Omental fat pad (tissue), 4 donors: ENCODE measurements around the gene NBL1. TPM values are rescaled to one million over a fixed set of nuclear protein-coding genes. Genes with fewer than 3 reads are reported as not detected.

Experiments used
- ATAC-seq: fragments of 150-250 bp; one replicate; pipeline ENCODE4 v1.9.1; 2016; ENCODE audit warnings: mild to moderate bottlenecking, moderate library complexity; ENCODE audit not compliant: low FRiP score
- DNase-seq: peaks from one replicate; pipeline ENCODE4 v3.0.0-alpha.2; 2019; ENCODE audit warnings: low spot score
- CTCF ChIP-seq, 3 donors: fragments of 450-650 bp; IDR thresholded peaks; one replicate each; pipeline ENCODE4 v1.5.1; 2016 to 2017; ENCODE audit warnings: antibody characterized with exemption in 3 of 3, mild to moderate bottlenecking in 3 of 3, moderate library complexity in 2 of 3
- total RNA-seq, 4 donors: library from RNA; depleted of rRNA; stranded (reverse); fragments of >200 nt; gene quantifications; one replicate each; pipeline ENCODE4 v1.1.0, GENCODE V29; 2016

Gene NBL1
- total RNA-seq, 4 donors from 2014 or later: 36.8 to 97.9 (median 72.8) TPM

DNA sequence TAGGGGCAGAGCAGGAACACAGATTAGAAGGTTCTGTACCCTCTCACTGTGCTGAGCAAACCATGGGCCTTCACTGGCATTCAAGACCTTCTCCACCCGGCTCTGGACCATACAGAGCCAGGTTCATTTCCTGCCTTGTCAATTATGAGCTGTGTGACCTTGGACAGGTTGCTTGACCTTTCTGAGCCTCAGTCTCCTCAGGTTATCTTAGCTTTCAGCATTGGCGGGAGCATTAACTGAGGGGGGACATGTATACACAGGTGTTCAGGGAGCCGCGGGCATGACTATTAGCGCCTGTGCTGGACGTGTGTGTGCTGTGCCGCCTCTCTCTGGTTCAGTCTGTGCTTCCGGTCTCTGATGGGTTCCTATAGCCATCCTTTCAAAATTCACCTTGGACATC, 52.7 kb downstream of the NBL1 start:
- TF ChIP-seq CTCF (IDR thresholded peaks at IDR 0.05): no peak
- ATAC-seq: no peak
- DNase-seq: no peak

GRCh38 chr1:19698181-19698580, 54.1 kb downstream of the NBL1 start:
- no peak for ATAC-seq
- no peak for DNase-seq
- TF ChIP-seq CTCF (IDR thresholded peaks at IDR 0.05): no peak

DNA sequence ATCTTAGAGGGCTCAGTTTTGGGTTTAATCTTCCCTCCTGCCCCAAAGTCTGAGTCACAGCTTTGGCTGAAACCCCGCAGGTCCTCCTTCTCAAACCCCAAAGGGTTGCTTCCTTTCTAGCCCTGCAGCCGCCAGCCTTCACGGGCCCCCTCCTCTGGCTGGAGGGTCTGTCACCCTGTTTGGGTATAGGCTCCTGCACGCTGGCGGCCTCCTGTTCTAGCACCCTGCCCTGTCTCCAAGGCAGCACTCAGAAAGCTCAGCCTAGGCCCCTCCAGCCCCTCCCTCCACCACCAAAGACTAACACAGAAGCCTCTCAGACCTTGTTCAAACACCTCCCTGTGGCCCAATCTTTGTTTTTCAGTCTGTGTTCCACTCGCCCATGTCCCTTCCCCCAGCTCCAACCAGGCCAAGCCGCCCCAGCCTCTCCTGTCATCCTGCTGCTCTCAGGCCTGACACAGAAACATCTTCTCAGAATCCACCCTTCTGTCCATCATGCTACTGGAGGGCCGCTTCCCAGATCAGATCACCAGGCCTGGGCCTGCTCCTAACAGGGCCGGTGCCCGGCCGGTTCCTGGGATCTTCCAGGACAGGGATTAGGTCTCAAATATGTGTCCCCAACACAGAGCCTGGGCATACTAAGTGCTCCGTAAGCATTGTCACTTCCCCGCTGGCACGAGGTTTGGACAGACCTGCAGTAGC, 56.1 kb downstream of the NBL1 start:
- no peak for TF ChIP-seq CTCF (IDR thresholded peaks at IDR 0.05)
- DNase-seq (no peak), ATAC-seq (no peak)

GRCh38 chr1:19703280-19703679, 59.2 kb downstream of the NBL1 start:
- ATAC-seq: no peak
- DNase-seq: no peak
- no peak for TF ChIP-seq CTCF (IDR thresholded peaks at IDR 0.05)

GRCh38 chr1:19704247-19705113, 60.4 kb downstream of the NBL1 start:
- DNase-seq (peak; percentile 54), ATAC-seq (peak; percentile 72)
- peak in 2 of 3 donors; percentile 40 to 48 for TF ChIP-seq CTCF (IDR thresholded peaks at IDR 0.05)

- TF ChIP-seq CTCF (IDR thresholded peaks at IDR 0.05): no peak
- DNase-seq (no peak), ATAC-seq (no peak)
Measured at GRCh38 chr1:19705464-19705863, 61.4 kb downstream of the NBL1 start.
